CD4-positive, alpha-beta T cell (primary cell): Measurements from ENCODE around the gene PCF11. TPM values are rescaled to one million over a fixed set of nuclear protein-coding genes. Genes with fewer than 3 reads are reported as not detected.

Experiments
- ATAC-seq: fragments of 200-7000 bp; cut with Tn5 transposase; one replicate; pipeline ENCODE4 v1.10.0; 2022; ENCODE audit warnings: mild to moderate bottlenecking; ENCODE audit not compliant: poor library complexity
- CTCF ChIA-PET: fragments of 350-600 bp; sonication (Branson Sonifier 250); formaldehyde crosslinking; loops from one replicate; lab custom pipeline; 2021; ENCODE audit warnings: antibody characterized with exemption, inconsistent platforms; lab: Charles Lee
- POLR2A ChIA-PET: fragments of 350-600 bp; sonication (Branson Sonifier 250); formaldehyde crosslinking; loops from one replicate; lab custom pipeline; 2021; ENCODE audit warnings: antibody characterized with exemption, inconsistent platforms; lab: Charles Lee
- DNase-seq, 14 experiments: peaks; one replicate each; pipeline ENCODE4 v3.0.0-alpha.2; 2013 to 2020; ENCODE audit warnings: mixed read lengths in 2 of 14
- H3K27ac ChIP-seq, 2 donors: one replicate each; pipeline versions ENCODE4 v1.5.1 to v1.7.0; 2013; ENCODE audit warnings: low read length in 2 of 2, low read depth in 1 of 2, mild to moderate bottlenecking in 1 of 2
- H3K27me3 ChIP-seq, 2 experiments: 1 replicate in 1 of 2; 2 replicates in 1 of 2; pipeline versions ENCODE4 v1.6.1 to v1.7.0; 2013; ENCODE audit warnings: low read length in 2 of 2, control low read depth in 1 of 2, mild to moderate bottlenecking in 1 of 2, moderate library complexity in 1 of 2; ENCODE audit not compliant: insufficient read depth in 2 of 2, control insufficient read depth in 1 of 2
- H3K36me3 ChIP-seq: one replicate; pipeline ENCODE4 v1.6.1; 2013; ENCODE audit warnings: low read length, control low read depth; ENCODE audit not compliant: insufficient read depth
- H3K4me1 ChIP-seq: one replicate; pipeline ENCODE4 v1.6.1; 2013; ENCODE audit warnings: low read length, control low read depth; ENCODE audit not compliant: insufficient read depth
- H3K4me3 ChIP-seq: one replicate; pipeline ENCODE4 v1.5.1; 2013; ENCODE audit warnings: mild to moderate bottlenecking, low read length, moderate library complexity
- H3K9me3 ChIP-seq, 2 experiments: 1 replicate in 1 of 2; 2 replicates in 1 of 2; pipeline versions ENCODE4 v1.6.1 to v1.7.0; 2013; ENCODE audit warnings: low read length in 2 of 2, mild to moderate bottlenecking in 2 of 2, control low read depth in 1 of 2, moderate library complexity in 1 of 2; ENCODE audit not compliant: control insufficient read depth in 1 of 2, insufficient read depth in 1 of 2
- H3K27ac Mint-ChIP-seq: one replicate; pipeline ENCODE4 v1.8.0; 2020; ENCODE audit warnings: mixed read lengths
- H3K27me3 Mint-ChIP-seq: one replicate; pipeline ENCODE4 v1.8.0; 2021; ENCODE audit warnings: mixed read lengths
- H3K36me3 Mint-ChIP-seq: one replicate; pipeline ENCODE4 v1.8.0; 2021; ENCODE audit warnings: low read depth, mixed read lengths
- H3K4me1 Mint-ChIP-seq: one replicate; pipeline ENCODE4 v1.8.0; 2021; ENCODE audit warnings: low read depth, mixed read lengths
- H3K4me3 Mint-ChIP-seq: one replicate; pipeline ENCODE4 v1.8.0; 2020; ENCODE audit warnings: mild to moderate bottlenecking, mixed read lengths
- H3K9me3 Mint-ChIP-seq: one replicate; pipeline ENCODE4 v1.8.0; 2020; ENCODE audit warnings: mixed read lengths
- CTCF ChIP-seq: fragments of 200-600 bp; IDR thresholded peaks from one replicate; pipeline ENCODE4 v1.8.0; 2022; ENCODE audit warnings: antibody characterized with exemption, mild to moderate bottlenecking
- intact Hi-C, 2 experiments: fragments of 100-400 bp; cut with DNase I in 1 of 2; cut with micrococcal nuclease in 1 of 2; formaldehyde crosslinking; loops; one replicate each; pipeline versions ENCODE4 v1.15.1 to v1.9.0; 2023 to 2025; cut with DNase I, micrococcal nuclease
- total RNA-seq, 174 experiments: library from RNA in 2 of 174; stranded (reverse) in 2 of 174; gene quantifications; one replicate each; pipeline ENCODE4 v1.2.3 and lab custom pipeline; 2021 to 2026

The PCF11 gene
- total RNA-seq, 2 experiments from 2014 or later: 119 to 124 TPM

DNA sequence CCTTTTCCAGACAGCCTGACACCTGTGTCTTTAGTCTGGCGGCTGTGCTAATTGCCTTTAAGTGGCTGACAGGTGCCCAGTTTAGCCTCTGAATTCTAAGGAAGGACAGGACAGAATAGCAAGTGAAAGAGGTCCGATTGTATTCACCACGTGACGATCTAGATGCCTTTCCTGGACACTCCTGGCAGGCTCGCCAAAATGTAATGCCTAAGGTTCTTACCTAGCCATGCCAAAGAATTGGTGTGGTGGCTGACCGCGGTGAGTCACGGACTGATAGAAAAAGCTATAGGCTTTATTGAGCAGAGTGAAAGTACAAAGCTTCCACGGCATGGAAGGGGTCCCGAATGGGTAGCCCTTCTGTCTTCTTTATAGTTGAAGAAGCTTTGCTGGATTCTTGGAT is 63.3 kb downstream of the PCF11 start:
- Mint-ChIP-seq H3K27ac (no peak overlapping the region), H3K27me3 (no peaks in the 10 kb centered on the region), H3K36me3 (no peaks in the 10 kb centered on the region), H3K4me3 (no peak overlapping the region), H3K4me1 (no peaks in the 10 kb centered on the region), H3K9me3 (no peaks in the 10 kb centered on the region)
- no peak for TF ChIP-seq CTCF
- H3K36me3 ChIP-seq: no peaks in the 10 kb centered on the region
- no peak overlapping the region for H3K27ac ChIP-seq
- H3K27me3 ChIP-seq: no peaks in the 10 kb centered on the region
- no peaks in the 10 kb centered on the region for H3K4me1 ChIP-seq
- no peaks in the 10 kb centered on the region for H3K9me3 ChIP-seq
- DNase-seq: no peak
- intact Hi-C loops: no loop called here
- ATAC-seq: no peak
- H3K4me3 ChIP-seq: no peak overlapping the region
- CTCF ChIA-PET: no interaction called here
- POLR2A ChIA-PET: no interaction called here

- POLR2A ChIA-PET: no interaction called here
- no peaks in the 10 kb centered on the region for H3K9me3 ChIP-seq
- no peaks in the 10 kb centered on the region for H3K36me3 Mint-ChIP-seq
- CTCF ChIA-PET: no interaction called here
- H3K27ac ChIP-seq: no peak overlapping the region
- DNase-seq (no peak), ATAC-seq (no peak)
- no peaks in the 10 kb centered on the region for H3K4me1 Mint-ChIP-seq
- H3K36me3 ChIP-seq: no peaks in the 10 kb centered on the region
- intact Hi-C loops: no loop called here
- no peak overlapping the region for H3K4me3 ChIP-seq
- H3K9me3 Mint-ChIP-seq: no peaks in the 10 kb centered on the region
- TF ChIP-seq CTCF: no peak
- no peak overlapping the region for H3K4me3 Mint-ChIP-seq
- H3K27me3 Mint-ChIP-seq: no peaks in the 10 kb centered on the region
- no peaks in the 10 kb centered on the region for H3K4me1 ChIP-seq
- no peak overlapping the region for H3K27ac Mint-ChIP-seq
- H3K27me3 ChIP-seq: no peaks in the 10 kb centered on the region
Observed at GRCh38 chr11:83221694-83222093, 64.8 kb downstream of the PCF11 start.

GRCh38 chr11:83222499-83222898 is 65.6 kb downstream of the PCF11 start:
- Histone ChIP-seq H3K27ac (no peak overlapping the region), H3K4me1 (no peaks in the 10 kb centered on the region), H3K4me3 (no peak overlapping the region), H3K27me3 (no peaks in the 10 kb centered on the region), H3K36me3 (no peaks in the 10 kb centered on the region), H3K9me3 (no peaks in the 10 kb centered on the region)
- POLR2A ChIA-PET: no interaction called here
- ATAC-seq (no peak), DNase-seq (no peak)
- TF ChIP-seq CTCF: no peak
- Mint-ChIP-seq H3K4me1 (no peaks in the 10 kb centered on the region), H3K36me3 (no peaks in the 10 kb centered on the region), H3K4me3 (no peak overlapping the region), H3K9me3 (no peaks in the 10 kb centered on the region), H3K27me3 (no peaks in the 10 kb centered on the region), H3K27ac (no peak overlapping the region)
- CTCF ChIA-PET: interaction anchor here (1.2 kb wide), 1 partner anchor 128 kb away, joined by 3 read pairs; no protein-coding TSS in a partner anchor
- intact Hi-C loops: no loop called here
